ENCODE results near the gene HOTAIR.

Gene HOTAIR

DNA sequence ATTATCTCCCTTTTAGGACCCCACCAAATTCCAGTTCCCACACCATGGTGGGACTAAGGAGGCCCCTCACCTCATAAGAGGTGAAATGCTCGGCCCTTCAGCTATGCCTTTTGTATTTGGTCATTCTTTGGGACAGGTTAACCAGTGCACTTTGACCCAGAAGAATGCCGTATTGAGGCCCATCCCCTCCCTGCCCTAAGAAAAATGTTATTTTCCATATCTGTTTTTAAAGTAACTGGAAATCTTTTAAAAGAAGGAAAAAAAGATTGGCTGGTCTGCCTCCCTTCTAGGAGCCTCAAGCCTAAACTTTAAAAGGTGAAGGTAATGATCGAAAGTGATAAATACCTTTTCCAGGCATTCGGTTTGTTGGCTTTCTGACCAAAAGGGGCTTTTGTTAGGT is 41.8 kb downstream of the HOTAIR start:
- ChIA-PET POLR2A (no interaction called here), CTCF (no interaction called here)
- WGBS (ENCODE audit: insufficient coverage) = no CpG with 5 or more reads among the region's 4 CpGs
- peaks cover 0 to 7% (median 4%) of the 10 kb centered on the region in 5 experiments for H3K9me3 ChIP-seq (ENCODE audit: control extremely low read depth in 1 of 5, control insufficient read depth in 4 of 5, insufficient read depth in 2 of 5, low read depth in 1 of 5, low read length in 4 of 5)
- no peak overlapping the region for H3K27ac ChIP-seq (ENCODE audit: insufficient read depth in 1 of 2, low read depth in 1 of 2, low read length in 2 of 2, poor library complexity in 1 of 2, severe bottlenecking in 2 of 2)
- no peak for DNase-seq
- peaks cover 0 to 5% (median 1%) of the 10 kb centered on the region in 4 experiments for H3K4me1 ChIP-seq (ENCODE audit: control extremely low read depth in 1 of 4, control insufficient read depth in 4 of 4, insufficient read depth in 4 of 4, low read length in 3 of 4)
- no peaks in the 10 kb centered on the region for H3K36me3 ChIP-seq (ENCODE audit: control insufficient read depth in 4 of 4, insufficient read depth in 4 of 4, low read length in 3 of 4)
- no peak overlapping the region for H3K4me3 ChIP-seq (ENCODE audit: control insufficient read depth in 1 of 7, extremely low read depth in 1 of 7, insufficient read depth in 4 of 7, low read depth in 2 of 7, low read length in 6 of 7)
- H3K27me3 ChIP-seq (replicated peaks in 2 of 5; ENCODE audit: control insufficient read depth in 4 of 5, insufficient read depth in 5 of 5, low read length in 4 of 5) = peaks cover 60 to 100% (median 66%) of the 10 kb centered on the region in 5 experiments

DNA sequence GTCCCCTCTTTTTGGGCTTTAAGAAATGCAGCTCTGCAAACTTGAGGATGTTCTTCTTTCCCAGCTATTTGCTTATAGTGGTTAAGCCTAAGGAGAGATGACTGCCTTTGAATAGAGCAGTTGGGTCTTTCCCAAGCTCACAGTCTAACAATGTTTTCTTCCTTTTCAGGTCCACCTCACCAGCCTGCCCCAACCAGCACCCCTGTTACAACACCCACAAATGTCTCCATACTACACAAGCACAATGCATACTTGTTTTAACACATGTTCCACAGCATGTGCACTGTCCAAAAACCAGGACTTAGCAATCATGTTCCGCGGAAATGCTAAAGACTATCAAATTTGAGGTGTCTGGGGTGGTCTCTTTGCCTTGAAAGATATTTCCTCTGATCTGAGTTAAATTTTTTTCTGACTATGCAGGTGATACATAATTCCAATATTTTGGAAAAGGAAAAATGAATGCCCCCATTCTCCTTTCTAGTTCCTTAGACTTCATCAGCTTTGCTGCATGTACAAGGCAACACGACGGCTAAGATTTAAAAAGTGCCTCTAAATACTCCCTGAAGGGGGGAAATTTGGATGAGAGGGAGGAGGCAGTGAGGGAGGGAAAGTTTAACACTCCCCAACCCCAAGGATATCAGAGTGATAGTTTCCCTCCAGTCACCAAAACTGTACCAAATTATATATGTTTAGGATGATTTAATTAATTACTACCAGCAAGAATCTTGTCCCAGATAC is 42.7 kb downstream of the HOTAIR start:
- H3K36me3 ChIP-seq (ENCODE audit: control insufficient read depth in 4 of 4, insufficient read depth in 4 of 4, low read length in 3 of 4) = no peaks in the 10 kb centered on the region
- peaks cover 0 to 6% (median 1%) of the 10 kb centered on the region in 4 experiments for H3K4me1 ChIP-seq (ENCODE audit: control extremely low read depth in 1 of 4, control insufficient read depth in 4 of 4, insufficient read depth in 4 of 4, low read length in 3 of 4)
- H3K27me3 ChIP-seq (replicated peaks in 2 of 5; ENCODE audit: control insufficient read depth in 4 of 5, insufficient read depth in 5 of 5, low read length in 4 of 5) = peaks cover 56 to 100% (median 66%) of the 10 kb centered on the region in 5 experiments
- CTCF ChIA-PET = no interaction called here
- H3K9me3 ChIP-seq (ENCODE audit: control extremely low read depth in 1 of 5, control insufficient read depth in 4 of 5, insufficient read depth in 2 of 5, low read depth in 1 of 5, low read length in 4 of 5) = peaks cover 0 to 10% (median 4%) of the 10 kb centered on the region in 5 experiments
- whole genome bisulfite sequencing (ENCODE audit: insufficient coverage) = no CpG with 5 or more reads among the region's 4 CpGs
- H3K27ac ChIP-seq (ENCODE audit: insufficient read depth in 1 of 2, low read depth in 1 of 2, low read length in 2 of 2, poor library complexity in 1 of 2, severe bottlenecking in 2 of 2) = no peak overlapping the region
- no peak overlapping the region for H3K4me3 ChIP-seq (ENCODE audit: control insufficient read depth in 1 of 7, extremely low read depth in 1 of 7, insufficient read depth in 4 of 7, low read depth in 2 of 7, low read length in 6 of 7)
- POLR2A ChIA-PET = no interaction called here
- DNase-seq = no peak

DNA sequence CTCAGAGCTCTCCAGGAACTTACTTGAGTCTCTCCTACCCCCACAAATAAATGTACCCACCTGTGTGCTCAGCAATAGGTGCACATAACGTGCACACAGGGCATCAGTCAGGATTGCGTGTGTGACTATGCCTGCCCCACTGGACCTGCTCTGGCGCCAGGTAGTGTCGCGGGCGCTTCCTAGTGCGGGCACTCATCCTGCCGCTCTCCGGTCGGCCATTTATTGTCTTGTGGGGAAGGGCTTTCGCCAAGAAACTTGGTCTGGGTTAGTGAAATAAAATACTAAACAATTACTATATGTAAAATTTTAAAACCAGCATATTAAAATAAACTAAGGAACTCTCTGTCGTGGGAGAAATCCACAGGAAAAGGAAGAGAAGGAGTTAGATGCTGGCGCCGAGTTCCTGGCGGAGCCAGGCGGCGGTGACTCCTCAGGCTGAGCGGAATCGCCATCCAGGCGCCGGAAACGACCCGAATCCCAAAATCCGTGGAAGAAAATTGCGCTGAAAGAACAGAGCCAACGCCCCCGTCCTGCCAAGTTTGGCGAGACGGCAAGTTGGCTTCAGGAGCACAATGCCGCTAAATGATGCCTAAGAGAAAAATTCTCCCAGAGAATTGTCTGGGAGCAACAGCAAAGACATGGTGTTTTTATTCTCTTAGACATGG is 44.0 kb downstream of the HOTAIR start:
- POLR2A ChIA-PET = no interaction called here
- Histone ChIP-seq H3K9me3 (ENCODE audit: control extremely low read depth in 1 of 5, control insufficient read depth in 4 of 5, insufficient read depth in 2 of 5, low read depth in 1 of 5, low read length in 4 of 5) (peaks cover 0 to 10% (median 4%) of the 10 kb centered on the region in 5 experiments), H3K27me3 (replicated peaks in 2 of 5; ENCODE audit: control insufficient read depth in 4 of 5, insufficient read depth in 5 of 5, low read length in 4 of 5) (peaks cover 53 to 100% (median 68%) of the 10 kb centered on the region in 5 experiments), H3K4me1 (ENCODE audit: control extremely low read depth in 1 of 4, control insufficient read depth in 4 of 4, insufficient read depth in 4 of 4, low read length in 3 of 4) (peaks cover 0 to 6% (median 1%) of the 10 kb centered on the region in 4 experiments), H3K36me3 (ENCODE audit: control insufficient read depth in 4 of 4, insufficient read depth in 4 of 4, low read length in 3 of 4) (no peaks in the 10 kb centered on the region), H3K4me3 (ENCODE audit: control insufficient read depth in 1 of 7, extremely low read depth in 1 of 7, insufficient read depth in 4 of 7, low read depth in 2 of 7, low read length in 6 of 7) (no peak overlapping the region), H3K27ac (ENCODE audit: insufficient read depth in 1 of 2, low read depth in 1 of 2, low read length in 2 of 2, poor library complexity in 1 of 2, severe bottlenecking in 2 of 2) (no peak overlapping the region)
- WGBS (ENCODE audit: insufficient coverage) = 5% methylated on average over 16 of the region's 30 CpGs
- no peak for DNase-seq
- CTCF ChIA-PET = no interaction called here

DNA sequence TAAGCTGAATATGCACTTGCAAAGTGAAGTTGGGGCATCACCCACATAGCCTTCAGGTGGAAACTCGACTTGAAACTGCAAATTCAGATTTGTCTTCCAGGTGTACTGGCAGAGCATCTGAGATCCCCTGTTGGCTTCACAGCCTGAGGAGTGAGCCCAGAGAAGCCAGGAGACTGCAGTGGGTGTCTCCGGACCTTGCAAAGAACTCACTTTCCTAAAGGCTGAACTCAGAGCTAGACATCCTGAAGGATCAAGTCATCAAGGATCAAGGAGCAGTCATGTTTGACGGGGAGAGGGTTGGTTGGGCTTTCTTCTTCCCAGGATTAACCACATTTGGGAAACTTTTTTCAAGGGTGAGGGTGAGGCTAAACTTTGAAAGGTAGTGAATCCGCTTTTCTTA is 45.2 kb downstream of the HOTAIR start:
- Histone ChIP-seq H3K4me1 (ENCODE audit: control extremely low read depth in 1 of 4, control insufficient read depth in 4 of 4, insufficient read depth in 4 of 4, low read length in 3 of 4) (peaks cover 0 to 6% (median 0%) of the 10 kb centered on the region in 4 experiments), H3K36me3 (ENCODE audit: control insufficient read depth in 4 of 4, insufficient read depth in 4 of 4, low read length in 3 of 4) (no peaks in the 10 kb centered on the region), H3K9me3 (ENCODE audit: control extremely low read depth in 1 of 5, control insufficient read depth in 4 of 5, insufficient read depth in 2 of 5, low read depth in 1 of 5, low read length in 4 of 5) (peaks cover 3 to 10% (median 4%) of the 10 kb centered on the region in 5 experiments), H3K27ac (ENCODE audit: insufficient read depth in 1 of 2, low read depth in 1 of 2, low read length in 2 of 2, poor library complexity in 1 of 2, severe bottlenecking in 2 of 2) (no peak overlapping the region), H3K4me3 (ENCODE audit: control insufficient read depth in 1 of 7, extremely low read depth in 1 of 7, insufficient read depth in 4 of 7, low read depth in 2 of 7, low read length in 6 of 7) (no peak overlapping the region), H3K27me3 (replicated peaks in 2 of 5; ENCODE audit: control insufficient read depth in 4 of 5, insufficient read depth in 5 of 5, low read length in 4 of 5) (peaks cover 46 to 100% (median 69%) of the 10 kb centered on the region in 5 experiments)
- DNase-seq = no peak
- ChIA-PET CTCF (interaction anchor here (1.1 kb wide), 1 partner anchor 30 kb away, joined by 3 read pairs; no protein-coding TSS in a partner anchor), POLR2A (interaction anchor here (0.6 kb wide), 1 partner anchor 153 kb away, joined by 4 read pairs; no protein-coding TSS in a partner anchor)
- WGBS (ENCODE audit: insufficient coverage) = 4% methylated on average over 3 of the region's 4 CpGs

DNA sequence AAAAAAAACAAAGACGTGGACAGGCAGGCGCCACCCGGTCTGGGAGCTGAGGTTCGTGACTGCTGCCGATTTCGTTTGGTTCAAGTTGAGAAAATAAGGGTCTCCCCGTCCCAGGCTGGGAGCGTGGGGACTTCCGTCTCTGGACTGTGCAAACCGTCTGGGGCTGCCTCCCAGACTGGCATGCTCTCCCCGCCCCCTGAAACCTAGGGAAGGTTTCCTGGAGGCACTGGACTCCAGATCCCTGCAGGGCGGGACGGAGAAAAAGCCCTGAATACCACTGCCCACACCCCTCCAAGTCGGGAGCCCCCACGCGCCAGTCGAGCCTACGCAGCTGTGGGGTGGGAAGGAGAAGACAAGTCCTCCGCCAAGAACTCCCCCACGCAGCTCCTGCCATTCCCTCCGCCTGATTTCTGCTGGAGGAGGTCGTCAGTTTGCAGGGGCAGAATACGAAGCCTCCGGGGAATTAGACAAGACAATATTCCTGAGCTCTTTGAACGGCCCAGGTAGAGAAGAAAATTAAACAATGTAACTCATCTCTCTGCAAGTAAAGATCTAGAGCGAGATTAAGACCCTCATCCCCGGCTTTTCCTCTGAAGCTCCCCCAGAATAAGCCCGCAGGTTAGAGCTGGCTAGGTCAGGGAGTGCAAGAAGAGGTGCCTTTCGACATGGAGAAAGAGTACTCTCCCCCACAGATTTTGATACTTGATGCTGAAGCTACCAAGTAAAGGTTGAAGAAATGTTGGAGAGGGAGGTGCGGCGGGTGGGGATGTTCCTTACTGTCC is 46.5 kb downstream of the HOTAIR start:
- Histone ChIP-seq H3K4me3 (ENCODE audit: control insufficient read depth in 1 of 7, extremely low read depth in 1 of 7, insufficient read depth in 4 of 7, low read depth in 2 of 7, low read length in 6 of 7) (no peak overlapping the region), H3K27me3 (replicated peaks in 2 of 5; ENCODE audit: control insufficient read depth in 4 of 5, insufficient read depth in 5 of 5, low read length in 4 of 5) (peaks cover 52 to 100% (median 71%) of the 10 kb centered on the region in 5 experiments), H3K36me3 (ENCODE audit: control insufficient read depth in 4 of 4, insufficient read depth in 4 of 4, low read length in 3 of 4) (no peaks in the 10 kb centered on the region), H3K9me3 (ENCODE audit: control extremely low read depth in 1 of 5, control insufficient read depth in 4 of 5, insufficient read depth in 2 of 5, low read depth in 1 of 5, low read length in 4 of 5) (peaks cover 3 to 10% (median 4%) of the 10 kb centered on the region in 5 experiments), H3K27ac (ENCODE audit: insufficient read depth in 1 of 2, low read depth in 1 of 2, low read length in 2 of 2, poor library complexity in 1 of 2, severe bottlenecking in 2 of 2) (no peak overlapping the region), H3K4me1 (ENCODE audit: control extremely low read depth in 1 of 4, control insufficient read depth in 4 of 4, insufficient read depth in 4 of 4, low read length in 3 of 4) (peaks cover 0 to 6% (median 0%) of the 10 kb centered on the region in 4 experiments)
- 8% methylated on average over 15 of the region's 31 CpGs for WGBS (ENCODE audit: insufficient coverage)
- DNase-seq = no peak
- ChIA-PET CTCF (interaction anchor here (0.6 to 1.3 kb wide), 4 partner anchors 13 to 296 kb away, joined by 3 to 5 read pairs (median 4); no protein-coding TSS in a partner anchor), POLR2A (no interaction called here)

DNA sequence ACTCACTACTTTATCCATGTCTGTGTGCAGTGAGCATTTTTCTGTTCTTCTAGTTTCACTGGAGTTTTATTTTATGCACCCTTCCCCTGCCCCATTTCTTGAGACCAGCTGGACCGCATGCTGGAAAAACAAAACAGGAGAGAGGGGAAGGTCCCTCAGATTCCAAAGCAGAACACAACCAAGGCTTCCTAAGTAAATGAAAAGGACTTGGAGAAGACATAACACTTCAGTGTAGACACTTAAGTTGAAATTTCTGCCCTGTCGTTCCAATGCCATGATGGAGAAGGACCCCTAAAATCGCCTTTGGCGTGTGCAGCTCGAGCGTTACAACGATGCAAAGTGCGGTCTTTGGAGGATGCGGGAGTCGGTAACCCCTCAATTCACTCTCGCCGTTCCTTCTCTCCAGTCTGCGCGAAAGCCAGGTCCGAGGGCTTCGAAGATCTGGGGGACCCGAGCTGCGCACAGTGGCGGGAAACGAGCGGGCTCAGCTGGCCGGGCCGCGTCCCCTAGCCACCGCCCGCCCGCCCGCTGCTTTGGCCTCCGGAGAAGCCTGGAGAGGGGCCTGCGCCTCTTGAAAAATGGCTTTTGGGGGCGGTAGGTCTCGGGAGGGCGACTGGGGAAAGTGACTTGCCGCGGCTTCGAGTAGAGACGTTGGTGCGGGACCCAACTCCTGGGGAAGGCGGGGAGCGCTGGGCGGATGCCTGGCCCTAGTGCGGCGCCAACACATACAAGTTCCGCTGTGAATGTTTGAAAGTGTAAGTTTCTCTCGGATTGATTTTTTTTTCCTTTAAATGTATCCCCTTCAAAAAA is 47.3 kb downstream of the HOTAIR start:
- no peak overlapping the region for H3K27ac ChIP-seq (ENCODE audit: insufficient read depth in 1 of 2, low read depth in 1 of 2, low read length in 2 of 2, poor library complexity in 1 of 2, severe bottlenecking in 2 of 2)
- ChIA-PET POLR2A (no interaction called here), CTCF (interaction anchor here (0.6 to 1.3 kb wide), 3 partner anchors 8 to 297 kb away, joined by 3 to 4 read pairs (median 3); no protein-coding TSS in a partner anchor)
- peaks cover 3 to 10% (median 4%) of the 10 kb centered on the region in 5 experiments for H3K9me3 ChIP-seq (ENCODE audit: control extremely low read depth in 1 of 5, control insufficient read depth in 4 of 5, insufficient read depth in 2 of 5, low read depth in 1 of 5, low read length in 4 of 5)
- H3K36me3 ChIP-seq (ENCODE audit: control insufficient read depth in 4 of 4, insufficient read depth in 4 of 4, low read length in 3 of 4) = no peaks in the 10 kb centered on the region
- no peak overlapping the region for H3K4me3 ChIP-seq (ENCODE audit: control insufficient read depth in 1 of 7, extremely low read depth in 1 of 7, insufficient read depth in 4 of 7, low read depth in 2 of 7, low read length in 6 of 7)
- H3K4me1 ChIP-seq (ENCODE audit: control extremely low read depth in 1 of 4, control insufficient read depth in 4 of 4, insufficient read depth in 4 of 4, low read length in 3 of 4) = peaks cover 0 to 6% (median 0%) of the 10 kb centered on the region in 4 experiments
- WGBS (ENCODE audit: insufficient coverage) = 4% methylated on average over 37 of the region's 45 CpGs
- peaks cover 52 to 100% (median 71%) of the 10 kb centered on the region in 5 experiments for H3K27me3 ChIP-seq (replicated peaks in 2 of 5; ENCODE audit: control insufficient read depth in 4 of 5, insufficient read depth in 5 of 5, low read length in 4 of 5)
- DNase-seq = no peak
